Measurements from ENCODE around the gene KCNJ5. TPM values are rescaled to one million over a fixed set of nuclear protein-coding genes. Genes with fewer than 3 reads are reported as not detected.
A peak's percentile ranks its signal among the peaks of the same experiment; 100 is the strongest.

KCNJ5 gene
- total RNA-seq, 1 donor from 2014 or later, result 8.5 TPM

GRCh38 chr11:128906185-128907050, 15.3 kb downstream of the KCNJ5 start:
- Histone ChIP-seq H3K27ac (peak overlapping the region; percentile 75), H3K4me1 (peaks cover 40% of the 10 kb centered on the region)

GRCh38 chr11:128907585-128907984, 16.4 kb downstream of the KCNJ5 start:
- Histone ChIP-seq H3K27me3 (no peaks in the 10 kb centered on the region), H3K36me3 (no peaks in the 10 kb centered on the region), H3K4me1 (peaks cover 40% of the 10 kb centered on the region), H3K4me3 (no peak overlapping the region), H3K27ac (no peak overlapping the region), H3K9me3 (no peaks in the 10 kb centered on the region)
- DNase-seq (no peak), ATAC-seq (no peak)
- no peak for TF ChIP-seq CTCF (IDR thresholded peaks at IDR 0.05)
- intact Hi-C loops (cut with DNase I), result no loop called here

More at GRCh38 chr11:128906185-128907050, 15.3 kb downstream of the KCNJ5 start:
- no peaks in the 10 kb centered on the region for H3K27me3 ChIP-seq
- H3K36me3 ChIP-seq, result no peaks in the 10 kb centered on the region
- no peaks in the 10 kb centered on the region for H3K9me3 ChIP-seq
- TF ChIP-seq CTCF (IDR thresholded peaks at IDR 0.05), result no peak
- intact Hi-C loops (cut with DNase I), result no loop called here
- DNase-seq (no peak), ATAC-seq (peak; percentile 51)
- peak overlapping the region; percentile 60 for H3K4me3 ChIP-seq

GRCh38 chr11:128908391-128909246, 17.5 kb downstream of the KCNJ5 start:
- Histone ChIP-seq H3K27me3 (no peaks in the 10 kb centered on the region), H3K27ac (no peak overlapping the region), H3K36me3 (no peaks in the 10 kb centered on the region), H3K9me3 (no peaks in the 10 kb centered on the region), H3K4me1 (peaks cover 40% of the 10 kb centered on the region), H3K4me3 (no peak overlapping the region)
- intact Hi-C loops (cut with DNase I), result no loop called here
- ATAC-seq (peak; percentile 43), DNase-seq (no peak)
- TF ChIP-seq CTCF (IDR thresholded peaks at IDR 0.05), result no peak

GRCh38 chr11:128909438-128910125, 18.4 kb downstream of the KCNJ5 start:
- intact Hi-C loops (cut with DNase I), result no loop called here
- Histone ChIP-seq H3K27me3 (no peaks in the 10 kb centered on the region), H3K27ac (no peak overlapping the region), H3K9me3 (no peaks in the 10 kb centered on the region), H3K4me1 (peaks cover 34% of the 10 kb centered on the region), H3K4me3 (no peak overlapping the region), H3K36me3 (no peaks in the 10 kb centered on the region)
- no peak for TF ChIP-seq CTCF (IDR thresholded peaks at IDR 0.05)
- ATAC-seq, result no peak
- no peak for DNase-seq

- no peak overlapping the region for H3K27ac ChIP-seq
- H3K36me3 ChIP-seq, result no peaks in the 10 kb centered on the region
- H3K27me3 ChIP-seq, result no peaks in the 10 kb centered on the region
- ATAC-seq (no peak), DNase-seq (no peak)
- no peak for TF ChIP-seq CTCF (IDR thresholded peaks at IDR 0.05)
- no peak overlapping the region for H3K4me3 ChIP-seq
- intact Hi-C loops (cut with DNase I), result no loop called here
- no peaks in the 10 kb centered on the region for H3K9me3 ChIP-seq
- H3K4me1 ChIP-seq, result peaks cover 28% of the 10 kb centered on the region
These were observed 19.4 kb downstream of the KCNJ5 start for GRCh38 chr11:128910576-128910975.
